H9 (cell line): ENCODE measurements around the gene SHMT2. TPM values are rescaled to one million over a fixed set of nuclear protein-coding genes. Genes with fewer than 3 reads are reported as not detected.

Source experiments
- DNase-seq: peaks from one replicate; pipeline ENCODE4 v3.0.0-alpha.2; 2017
- H2AFZ ChIP-seq: one replicate; pipeline ENCODE4 v1.6.1; 2013; ENCODE audit warnings: mild to moderate bottlenecking, low read length, control low read depth, moderate library complexity
- H2AK5ac ChIP-seq: 2 replicates; pipeline ENCODE4 v1.6.1; 2013; ENCODE audit warnings: low read length, control low read depth, mixed read lengths; ENCODE audit not compliant: insufficient read length
- H2BK120ac ChIP-seq: one replicate; pipeline ENCODE4 v1.6.1; 2013; ENCODE audit warnings: low read depth, mild to moderate bottlenecking, low read length, control low read depth, inconsistent platforms; ENCODE audit not compliant: poor library complexity, severe bottlenecking
- H2BK12ac ChIP-seq: 2 replicates; pipeline ENCODE4 v1.6.1; 2013; ENCODE audit warnings: low read length, control low read depth, mixed read lengths, low read depth; ENCODE audit not compliant: insufficient read length
- H2BK15ac ChIP-seq: 2 replicates; pipeline ENCODE4 v1.6.1; 2013; ENCODE audit warnings: low read depth, low read length, control low read depth
- H2BK20ac ChIP-seq: one replicate; pipeline ENCODE4 v1.6.1; 2013; ENCODE audit warnings: low read depth, mild to moderate bottlenecking, low read length, control low read depth, inconsistent platforms; ENCODE audit not compliant: poor library complexity, severe bottlenecking
- H2BK5ac ChIP-seq: 2 replicates; pipeline ENCODE4 v1.6.1; 2013; ENCODE audit warnings: low read length, control low read depth, mixed read lengths; ENCODE audit not compliant: insufficient read length
- H3K14ac ChIP-seq: 2 replicates; pipeline ENCODE4 v1.6.1; 2013; ENCODE audit warnings: low read length, control low read depth; ENCODE audit not compliant: insufficient read depth
- H3K18ac ChIP-seq: 2 replicates; pipeline ENCODE4 v1.6.1; 2013; ENCODE audit warnings: low read depth, mild to moderate bottlenecking, mixed read lengths, low read length, control low read depth; ENCODE audit not compliant: insufficient read length
- H3K23ac ChIP-seq: 2 replicates; pipeline ENCODE4 v1.6.1; 2013; ENCODE audit warnings: low read length, control low read depth, mixed read lengths, low read depth; ENCODE audit not compliant: insufficient read length
- H3K23me2 ChIP-seq: 2 replicates; pipeline ENCODE4 v1.6.1; 2013; ENCODE audit warnings: low read depth, mild to moderate bottlenecking, mixed read lengths, low read length, control low read depth; ENCODE audit not compliant: insufficient read length, poor library complexity, severe bottlenecking
- H3K27ac ChIP-seq: 2 replicates; pipeline ENCODE4 v1.5.1; 2013; ENCODE audit warnings: low read length, control low read depth, mixed read lengths, low read depth; ENCODE audit not compliant: insufficient read length
- H3K27me3 ChIP-seq: 2 replicates; pipeline ENCODE4 v1.6.1; 2013; ENCODE audit warnings: low read length, control low read depth, inconsistent platforms; ENCODE audit not compliant: insufficient read depth
- H3K4ac ChIP-seq: 2 replicates; pipeline ENCODE4 v1.6.1; 2013; ENCODE audit warnings: low read depth, mild to moderate bottlenecking, control low read depth, inconsistent platforms, low read length, moderate library complexity
- H3K4me1 ChIP-seq: 2 replicates; pipeline ENCODE4 v1.6.1; 2013; ENCODE audit warnings: low read length, control low read depth, inconsistent platforms; ENCODE audit not compliant: insufficient read depth
- H3K4me2 ChIP-seq: 2 replicates; pipeline ENCODE4 v1.6.1; 2013; ENCODE audit warnings: low read length, control low read depth, mixed read lengths; ENCODE audit not compliant: insufficient read length, insufficient read depth
- H3K56ac ChIP-seq: 2 replicates; pipeline ENCODE4 v1.6.1; 2013; ENCODE audit warnings: low read depth, mild to moderate bottlenecking, mixed read lengths, low read length, control low read depth; ENCODE audit not compliant: insufficient read length
- H3K79me1 ChIP-seq: 2 replicates; pipeline ENCODE4 v1.6.1; 2013; ENCODE audit warnings: low read depth, mild to moderate bottlenecking, moderate library complexity, low read length, control low read depth, inconsistent platforms; ENCODE audit not compliant: insufficient read depth, poor library complexity, severe bottlenecking
- H3K79me2 ChIP-seq: 2 replicates; pipeline ENCODE4 v1.6.1; 2013; ENCODE audit warnings: low read length, control low read depth, inconsistent platforms; ENCODE audit not compliant: insufficient read depth
- H3K9ac ChIP-seq: 2 replicates; pipeline ENCODE4 v1.6.1; 2013; ENCODE audit warnings: low read length, control low read depth, mixed read lengths; ENCODE audit not compliant: insufficient read length; ENCODE audit errors: extremely low read depth
- H3K9me3 ChIP-seq: one replicate; pipeline ENCODE4 v1.6.1; 2013; ENCODE audit warnings: low read depth, low read length, inconsistent platforms; ENCODE audit not compliant: control insufficient read depth
- H3T11ph ChIP-seq: one replicate; pipeline ENCODE4 v1.6.1; 2013; ENCODE audit warnings: mild to moderate bottlenecking, low read length, control low read depth, inconsistent platforms
- H4K20me1 ChIP-seq: one replicate; pipeline ENCODE4 v1.6.1; 2013; ENCODE audit not compliant: control insufficient read depth, insufficient read length, insufficient read depth
- H4K5ac ChIP-seq: 2 replicates; pipeline ENCODE4 v1.6.1; 2013; ENCODE audit warnings: low read depth, mild to moderate bottlenecking, mixed read lengths, low read length, control low read depth; ENCODE audit not compliant: insufficient read length
- H4K8ac ChIP-seq: replicated peaks from 2 replicates; pipeline ENCODE4 v1.6.1; 2013; ENCODE audit warnings: low read length, control low read depth, mixed read lengths, low read depth; ENCODE audit not compliant: insufficient read length
- H4K91ac ChIP-seq: 2 replicates; pipeline ENCODE4 v1.6.1; 2013; ENCODE audit warnings: low read depth, mild to moderate bottlenecking, moderate library complexity, mixed read lengths, low read length, control low read depth; ENCODE audit not compliant: insufficient read length
- H3K27ac Mint-ChIP-seq, 3 experiments: 2 replicates in 2 of 3; 3 replicates in 1 of 3; pipeline ENCODE4 v1.8.0; 2020 to 2021; ENCODE audit warnings: mixed read lengths in 3 of 3, mild to moderate bottlenecking in 1 of 3, moderate library complexity in 1 of 3
- H3K27me3 Mint-ChIP-seq: 2 replicates; pipeline ENCODE4 v1.8.0; 2021; ENCODE audit warnings: low read depth, mild to moderate bottlenecking, moderate library complexity, mixed read lengths
- H3K36me3 Mint-ChIP-seq, 3 experiments: 2 replicates in 2 of 3; 3 replicates in 1 of 3; pipeline ENCODE4 v1.8.0; 2020 to 2021; ENCODE audit warnings: low read depth in 3 of 3, mixed read lengths in 3 of 3; ENCODE audit not compliant: insufficient read depth in 1 of 3
- H3K4me1 Mint-ChIP-seq, 2 experiments: 2 replicates each; pipeline ENCODE4 v1.8.0; 2020; ENCODE audit warnings: mixed read lengths in 2 of 2
- H3K4me3 Mint-ChIP-seq, 2 experiments: 2 replicates in 1 of 2; 3 replicates in 1 of 2; pipeline ENCODE4 v1.8.0; 2020 to 2021; ENCODE audit warnings: mild to moderate bottlenecking in 2 of 2, mixed read lengths in 2 of 2, moderate library complexity in 1 of 2
- H3K9me3 Mint-ChIP-seq, 2 experiments: 2 replicates in 1 of 2; 3 replicates in 1 of 2; pipeline ENCODE4 v1.8.0; 2020; ENCODE audit warnings: mild to moderate bottlenecking in 2 of 2, mixed read lengths in 2 of 2, moderate library complexity in 1 of 2
- WGBS: extraction: QIAGEN DNeasy Blood & Tissue Kit; methylation state at CpG from one replicate; pipeline ENCODE4 v1.1.7; 2013; ENCODE audit warnings: missing lambda C conversion rate, low lambda C conversion rate, mixed read lengths; ENCODE audit not compliant: insufficient read length; ENCODE audit errors: extremely low coverage; 5-methylcytosine and 5-hydroxymethylcytosine counted together
- total RNA-seq: library from RNA; stranded (reverse); gene quantifications from 2 replicates; pipeline ENCODE4 v1.2.1, GENCODE V29; 2021
- TF ChIP-seq, protein P1 (sequence below): fragments of 200-600 bp; sonication (generic); conservative IDR thresholded peaks from 3 replicates; pipeline ENCODE4 v1.8.0; 2021; ENCODE audit warnings: antibody characterized with exemption, mild to moderate bottlenecking

SHMT2 gene
- total RNA-seq, 1 experiment from 2014 or later, result 260 TPM

DNA sequence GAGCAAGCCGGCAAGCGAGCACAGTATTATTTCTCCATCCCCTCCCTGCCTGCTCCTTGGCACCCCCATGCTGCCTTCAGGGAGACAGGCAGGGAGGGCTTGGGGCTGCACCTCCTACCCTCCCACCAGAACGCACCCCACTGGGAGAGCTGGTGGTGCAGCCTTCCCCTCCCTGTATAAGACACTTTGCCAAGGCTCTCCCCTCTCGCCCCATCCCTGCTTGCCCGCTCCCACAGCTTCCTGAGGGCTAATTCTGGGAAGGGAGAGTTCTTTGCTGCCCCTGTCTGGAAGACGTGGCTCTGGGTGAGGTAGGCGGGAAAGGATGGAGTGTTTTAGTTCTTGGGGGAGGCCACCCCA is 16.8 kb upstream of the SHMT2 start:
- no peak overlapping the region for H3K4me3 Mint-ChIP-seq
- no CpG with 5 or more reads among the region's 7 CpGs for WGBS

More for the DNA sequence above, 16.8 kb upstream of the SHMT2 start:
- no peaks in the 10 kb centered on the region for H3K79me2 ChIP-seq
- H3K27ac Mint-ChIP-seq, result peak overlapping the region; percentile 57 to 89 (median 61); a peak in 3 of 7 replicates
- H3K18ac ChIP-seq, result no peak overlapping the region
- H2AK5ac ChIP-seq, result no peak overlapping the region
- no peak overlapping the region for H3K14ac ChIP-seq
- no peak overlapping the region for H2BK5ac ChIP-seq
- no peak overlapping the region for H3K4ac ChIP-seq
- no peak overlapping the region for H3K56ac ChIP-seq
- no peak overlapping the region for H2BK15ac ChIP-seq
- no peaks in the 10 kb centered on the region for H3K79me1 ChIP-seq
- DNase-seq, result no peak
- H3K4me2 ChIP-seq, result no peak overlapping the region
- peaks cover 21% of the 10 kb centered on the region for H3K27me3 ChIP-seq
- TF ChIP-seq, protein P1, sequence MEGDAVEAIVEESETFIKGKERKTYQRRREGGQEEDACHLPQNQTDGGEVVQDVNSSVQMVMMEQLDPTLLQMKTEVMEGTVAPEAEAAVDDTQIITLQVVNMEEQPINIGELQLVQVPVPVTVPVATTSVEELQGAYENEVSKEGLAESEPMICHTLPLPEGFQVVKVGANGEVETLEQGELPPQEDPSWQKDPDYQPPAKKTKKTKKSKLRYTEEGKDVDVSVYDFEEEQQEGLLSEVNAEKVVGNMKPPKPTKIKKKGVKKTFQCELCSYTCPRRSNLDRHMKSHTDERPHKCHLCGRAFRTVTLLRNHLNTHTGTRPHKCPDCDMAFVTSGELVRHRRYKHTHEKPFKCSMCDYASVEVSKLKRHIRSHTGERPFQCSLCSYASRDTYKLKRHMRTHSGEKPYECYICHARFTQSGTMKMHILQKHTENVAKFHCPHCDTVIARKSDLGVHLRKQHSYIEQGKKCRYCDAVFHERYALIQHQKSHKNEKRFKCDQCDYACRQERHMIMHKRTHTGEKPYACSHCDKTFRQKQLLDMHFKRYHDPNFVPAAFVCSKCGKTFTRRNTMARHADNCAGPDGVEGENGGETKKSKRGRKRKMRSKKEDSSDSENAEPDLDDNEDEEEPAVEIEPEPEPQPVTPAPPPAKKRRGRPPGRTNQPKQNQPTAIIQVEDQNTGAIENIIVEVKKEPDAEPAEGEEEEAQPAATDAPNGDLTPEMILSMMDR, result no peak
- H3K27me3 Mint-ChIP-seq, result peaks cover 39% of the 10 kb centered on the region
- H3K36me3 Mint-ChIP-seq, result peaks cover 24 to 42% (median 38%) of the 10 kb centered on the region in 3 experiments
- H3K23me2 ChIP-seq, result peaks cover 7% of the 10 kb centered on the region
- no peak overlapping the region for H3K23ac ChIP-seq
- peaks cover 2% of the 10 kb centered on the region for H4K20me1 ChIP-seq
- H4K5ac ChIP-seq, result no peak overlapping the region
- no peak overlapping the region for H2BK20ac ChIP-seq
- H2BK12ac ChIP-seq, result no peak overlapping the region
- H3K4me1 ChIP-seq, result peaks cover 8% of the 10 kb centered on the region
- H3K9me3 ChIP-seq, result no peaks in the 10 kb centered on the region
- H4K8ac ChIP-seq, result no peak overlapping the region
- H3K9me3 Mint-ChIP-seq, result no peaks in the 10 kb centered on the region
- H3K9ac ChIP-seq, result no peak overlapping the region
- no peak overlapping the region for H2AFZ ChIP-seq
- no peak overlapping the region for H2BK120ac ChIP-seq
- peaks cover 33% of the 10 kb centered on the region in 2 experiments for H3K4me1 Mint-ChIP-seq
- H4K91ac ChIP-seq, result no peak overlapping the region
- no peak overlapping the region for H3K27ac ChIP-seq
- no peak overlapping the region for H3T11ph ChIP-seq
